GM23248 (cell line): ENCODE data around the gene MYO1G. TPM values are rescaled to one million over a fixed set of nuclear protein-coding genes. Genes with fewer than 3 reads are reported as not detected.

Experiments used
- DNase-seq: peaks from one replicate; pipeline ENCODE4 v3.0.0-alpha.2; 2015
- H2AFZ ChIP-seq: fragments of 200-600 bp; sonication (generic); 2 replicates; pipeline ENCODE4 v1.6.1; 2016; ENCODE audit warnings: antibody characterized with exemption
- H3F3A ChIP-seq: fragments of 200-600 bp; sonication (generic); 2 replicates; pipeline ENCODE4 v1.6.1; 2016; ENCODE audit warnings: mild to moderate bottlenecking, antibody characterized with exemption, mixed run types; ENCODE audit not compliant: insufficient read depth
- H3K27ac ChIP-seq: fragments of 200-600 bp; sonication (generic); 2 replicates; pipeline ENCODE4 v1.5.1; 2016; ENCODE audit warnings: mild to moderate bottlenecking
- H3K27me3 ChIP-seq: fragments of 200-600 bp; sonication (generic); replicated peaks from 2 replicates; pipeline ENCODE4 v1.6.1; 2016; ENCODE audit warnings: mild to moderate bottlenecking; ENCODE audit not compliant: insufficient read depth
- H3K36me3 ChIP-seq: fragments of 200-600 bp; sonication (generic); 2 replicates; pipeline ENCODE4 v1.6.1; 2016; ENCODE audit warnings: low read depth, mild to moderate bottlenecking
- H3K4me1 ChIP-seq: fragments of 200-600 bp; sonication (generic); 2 replicates; pipeline ENCODE4 v1.6.1; 2016; ENCODE audit warnings: mild to moderate bottlenecking; ENCODE audit not compliant: insufficient read depth
- H3K4me2 ChIP-seq: fragments of 200-600 bp; sonication (generic); one replicate; pipeline ENCODE4 v1.6.1; 2016; ENCODE audit warnings: mild to moderate bottlenecking; ENCODE audit not compliant: unreplicated experiment
- H3K4me3 ChIP-seq: fragments of 200-600 bp; sonication (generic); 2 replicates; pipeline ENCODE4 v1.5.1; 2016; ENCODE audit warnings: mild to moderate bottlenecking
- H3K79me2 ChIP-seq: fragments of 200-600 bp; sonication (generic); 2 replicates; pipeline ENCODE4 v1.6.1; 2016; ENCODE audit warnings: mild to moderate bottlenecking; ENCODE audit not compliant: insufficient read depth
- H3K9ac ChIP-seq: fragments of 200-600 bp; sonication (generic); 2 replicates; pipeline ENCODE4 v1.6.1; 2016; ENCODE audit warnings: mild to moderate bottlenecking
- H3K9me2 ChIP-seq: fragments of 200-600 bp; sonication (generic); 2 replicates; pipeline ENCODE4 v1.6.1; 2016; ENCODE audit warnings: mixed run types, mild to moderate bottlenecking, moderate library complexity; ENCODE audit not compliant: insufficient read depth
- H3K9me3 ChIP-seq: fragments of 200-600 bp; sonication (generic); one replicate; pipeline ENCODE4 v1.6.1; 2017; ENCODE audit warnings: low read depth
- H4K20me1 ChIP-seq: fragments of 200-600 bp; sonication (generic); 2 replicates; pipeline ENCODE4 v1.6.0; 2016; ENCODE audit not compliant: insufficient read depth
- EZH2 ChIP-seq: fragments of 200-600 bp; sonication (generic); IDR thresholded peaks from 2 replicates; pipeline ENCODE4 v1.6.1; 2018; ENCODE audit warnings: antibody characterized with exemption, mild to moderate bottlenecking; ENCODE audit not compliant: insufficient read depth, poor library complexity, severe bottlenecking
- EZH2phosphoT487 ChIP-seq: fragments of 200-600 bp; sonication (generic); IDR thresholded peaks from 2 replicates; pipeline ENCODE4 v1.6.1; 2018; ENCODE audit warnings: antibody characterized with exemption, moderate library complexity, mild to moderate bottlenecking, low read depth; ENCODE audit not compliant: insufficient read depth
- WGBS, 2 experiments: methylation state at CpG; one replicate each; pipeline ENCODE4 v1.1.6; 2015 to 2017; ENCODE audit warnings: low lambda C conversion rate in 2 of 2, low coverage in 1 of 2; ENCODE audit errors: missing lambda C conversion rate in 2 of 2; 5-methylcytosine and 5-hydroxymethylcytosine counted together
- in situ Hi-C: fragments of 300-500 bp; cut with MboI; formaldehyde crosslinking; loops from 2 replicates; pipeline ENCODE4 v1.15.0; 2020
- polyA plus RNA-seq: library from polyadenylated mRNA; unstranded; fragments of >200 nt; fragmentation: Nextera tagmentation; extraction: Ambion mirVana; gene quantifications from 2 replicates; pipeline ENCODE4 v1.2.1, GENCODE V29; 2016
- total RNA-seq: library from RNA; depleted of rRNA; stranded (reverse); fragments of >200 nt; shearing (Covaris generic); gene quantifications from 2 replicates; pipeline ENCODE4 v1.2.3, GENCODE V29; 2014

The MYO1G gene
- total and polyA plus RNA-seq, 2 experiments from 2014 or later: not detected

GRCh38 chr7:44964831-44965440 is 13.9 kb downstream of the MYO1G start:
- H3K36me3 ChIP-seq: no peaks in the 10 kb centered on the region
- H3K27me3 ChIP-seq: no peaks in the 10 kb centered on the region
- no peaks in the 10 kb centered on the region for H4K20me1 ChIP-seq
- H3K9ac ChIP-seq: no peak overlapping the region
- 82 to 84% methylated on average over 13 of the region's 13 CpGs for WGBS, 2 experiments
- H2AFZ ChIP-seq: no peak overlapping the region
- H3K4me2 ChIP-seq: no peak overlapping the region
- TF ChIP-seq EZH2phosphoT487: no peak
- no peak for TF ChIP-seq EZH2
- H3K4me1 ChIP-seq: no peaks in the 10 kb centered on the region
- H3K9me3 ChIP-seq: no peaks in the 10 kb centered on the region
- H3K27ac ChIP-seq: no peak overlapping the region
- no peaks in the 10 kb centered on the region for H3K9me2 ChIP-seq
- H3F3A ChIP-seq: no peaks in the 10 kb centered on the region
- in situ Hi-C loops: no loop called here
- no peaks in the 10 kb centered on the region for H3K79me2 ChIP-seq
- no peak overlapping the region for H3K4me3 ChIP-seq
- DNase-seq: no peak

- Histone ChIP-seq H3F3A (no peaks in the 10 kb centered on the region), H3K79me2 (no peaks in the 10 kb centered on the region), H3K9me2 (no peaks in the 10 kb centered on the region), H3K4me3 (no peak overlapping the region), H3K27ac (no peak overlapping the region), H4K20me1 (no peaks in the 10 kb centered on the region), H3K36me3 (no peaks in the 10 kb centered on the region), H2AFZ (no peak overlapping the region), H3K27me3 (no peaks in the 10 kb centered on the region), H3K9ac (no peak overlapping the region), H3K9me3 (no peaks in the 10 kb centered on the region), H3K4me1 (no peaks in the 10 kb centered on the region), H3K4me2 (no peak overlapping the region)
- peak; percentile 44 for DNase-seq
- in situ Hi-C loops: no loop called here
- 64 to 77% methylated on average over 7 of the region's 7 CpGs for WGBS, 2 experiments
- TF ChIP-seq EZH2phosphoT487 (no peak), EZH2 (no peak)
Observed at GRCh38 chr7:44964384-44964830, 14.4 kb downstream of the MYO1G start.

GRCh38 chr7:44963364-44964290 is 15.2 kb downstream of the MYO1G start:
- no peak for TF ChIP-seq EZH2phosphoT487
- TF ChIP-seq EZH2: no peak
- Histone ChIP-seq H3K4me1 (no peaks in the 10 kb centered on the region), H3K79me2 (no peaks in the 10 kb centered on the region), H3F3A (no peaks in the 10 kb centered on the region), H3K9me2 (no peaks in the 10 kb centered on the region), H3K27ac (no peak overlapping the region), H3K9ac (no peak overlapping the region), H3K9me3 (no peaks in the 10 kb centered on the region), H3K4me2 (no peak overlapping the region), H3K27me3 (no peaks in the 10 kb centered on the region), H3K36me3 (no peaks in the 10 kb centered on the region), H4K20me1 (no peaks in the 10 kb centered on the region), H3K4me3 (no peak overlapping the region), H2AFZ (no peak overlapping the region)
- no peak for DNase-seq
- in situ Hi-C loops: no loop called here
- WGBS, 2 experiments: 93 to 94% methylated on average over 23 to 24 of the region's 24 CpGs

GRCh38 chr7:44962483-44963251 is 16.1 kb downstream of the MYO1G start:
- no peak overlapping the region for H3K27ac ChIP-seq
- no peaks in the 10 kb centered on the region for H3K36me3 ChIP-seq
- H3K79me2 ChIP-seq: no peaks in the 10 kb centered on the region
- peak overlapping the region; percentile 63 for H3K9ac ChIP-seq
- no peaks in the 10 kb centered on the region for H3K4me1 ChIP-seq
- H3K4me3 ChIP-seq: peak overlapping the region; percentile 64
- peak; percentile 72 for DNase-seq
- in situ Hi-C loops: no loop called here
- no peak for TF ChIP-seq EZH2
- TF ChIP-seq EZH2phosphoT487: no peak
- WGBS, 2 experiments: 4 to 6% methylated on average over 43 to 47 of the region's 76 CpGs
- H2AFZ ChIP-seq: peak overlapping the region; percentile 84
- H3K4me2 ChIP-seq: peak overlapping the region; percentile 78
- no peaks in the 10 kb centered on the region for H3F3A ChIP-seq
- H3K27me3 ChIP-seq: no peaks in the 10 kb centered on the region
- H4K20me1 ChIP-seq: no peaks in the 10 kb centered on the region
- no peaks in the 10 kb centered on the region for H3K9me3 ChIP-seq
- no peaks in the 10 kb centered on the region for H3K9me2 ChIP-seq
